Bronchus fibroblast of lung (primary cell): ENCODE data around the gene NR2C2AP. TPM values are rescaled to one million over a fixed set of nuclear protein-coding genes. Genes with fewer than 3 reads are reported as not detected.

Source experiments
- total RNA-seq: library from RNA; depleted of rRNA; stranded (reverse); fragments of >200 nt; gene quantifications from 2 replicates; pipeline ENCODE4 v1.2.3, GENCODE V29; 2015

Gene NR2C2AP
- 19.6 and 21.4 TPM in 2 replicates for total RNA-seq

GRCh38 chr19:19203012-19203856 lies at the start of gene NR2C2AP:
Gene NR2C2AP, minus strand, starts transcription at chr19:19203414. Its CDS starts 354 bp downstream, at chr19:19203060.

GRCh38 chr19:19211499-19212420 lies 8.5 kb upstream of the NR2C2AP start, which contains the start of gene NCAN:
Gene NCAN, plus strand, starts transcription at chr19:19211958. Its CDS starts 4,996 bp downstream, at chr19:19216954.

GRCh38 chr19:19192078-19192882 lies 10.9 kb downstream of the NR2C2AP start, which contains the start of the genes BORCS8 and RFXANK:
Gene BORCS8, minus strand, starts transcription at chr19:19192152. Its CDS starts 35 bp downstream, at chr19:19192117.
Gene RFXANK, plus strand, starts transcription at chr19:19192258. Its CDS starts 1,689 bp downstream, at chr19:19193947.

GRCh38 chr19:19170053-19170872 lies 33.0 kb downstream of the NR2C2AP start, which contains the start of gene MEF2B:
Gene MEF2B, minus strand, starts transcription at chr19:19170263. Its CDS starts 19,528 bp downstream, at chr19:19150735.

Other genes starting within 250 kb of the NR2C2AP start
- gene SUGP2, start 169.9 kb downstream of the NR2C2AP start, total RNA-seq, result 23.6 and 24.0 TPM in 2 replicates
- gene ARMC6, start 169.8 kb downstream of the NR2C2AP start, total RNA-seq, result 47.9 and 48.3 TPM in 2 replicates
- gene SLC25A42, start 139.4 kb downstream of the NR2C2AP start, total RNA-seq, result 6.2 and 6.9 TPM in 2 replicates
- gene TMEM161A, start 64.9 kb downstream of the NR2C2AP start, total RNA-seq, result 28.6 and 30.5 TPM in 2 replicates
- 0.15 TPM in 1 of 2 replicates, not detected in the other for gene MEF2B, start 33.2 kb downstream of the NR2C2AP start, total RNA-seq
- 18.3 and 24.2 TPM in 2 replicates for gene BORCS8, start 11.3 kb downstream of the NR2C2AP start, total RNA-seq
- 88.9 and 89.3 TPM in 2 replicates for gene RFXANK, start 11.2 kb downstream of the NR2C2AP start, total RNA-seq
- gene NCAN, start 8.5 kb upstream of the NR2C2AP start, total RNA-seq, result not detected in 2 replicates
- 1.3 and 2.5 TPM in 2 replicates for gene TM6SF2, start 69.9 kb upstream of the NR2C2AP start, total RNA-seq
- gene SUGP1, start 117.1 kb upstream of the NR2C2AP start, total RNA-seq, result 35.6 and 37.9 TPM in 2 replicates
- gene MAU2, start 117.4 kb upstream of the NR2C2AP start, total RNA-seq, result 15.5 and 21.2 TPM in 2 replicates
- 52.6 and 63.5 TPM in 2 replicates for gene GATAD2A, start 202.3 kb upstream of the NR2C2AP start, total RNA-seq